CD4-positive, alpha-beta T cell (primary cell): ENCODE results near the gene ZDHHC8. TPM values are rescaled to one million over a fixed set of nuclear protein-coding genes. Genes with fewer than 3 reads are reported as not detected.

Experiments used
- ATAC-seq: fragments of 200-7000 bp; cut with Tn5 transposase; one replicate; pipeline ENCODE4 v1.10.0; 2022; ENCODE audit warnings: mild to moderate bottlenecking; ENCODE audit not compliant: poor library complexity
- CTCF ChIA-PET: fragments of 350-600 bp; sonication (Branson Sonifier 250); formaldehyde crosslinking; loops from one replicate; lab custom pipeline; 2021; ENCODE audit warnings: antibody characterized with exemption, inconsistent platforms; lab: Charles Lee
- POLR2A ChIA-PET: fragments of 350-600 bp; sonication (Branson Sonifier 250); formaldehyde crosslinking; loops from one replicate; lab custom pipeline; 2021; ENCODE audit warnings: antibody characterized with exemption, inconsistent platforms; lab: Charles Lee
- DNase-seq, 14 experiments: peaks; one replicate each; pipeline ENCODE4 v3.0.0-alpha.2; 2013 to 2020; ENCODE audit warnings: mixed read lengths in 2 of 14
- H3K27ac ChIP-seq, 2 donors: one replicate each; pipeline versions ENCODE4 v1.5.1 to v1.7.0; 2013; ENCODE audit warnings: low read length in 2 of 2, low read depth in 1 of 2, mild to moderate bottlenecking in 1 of 2
- H3K27me3 ChIP-seq, 2 experiments: 1 replicate in 1 of 2; 2 replicates in 1 of 2; pipeline versions ENCODE4 v1.6.1 to v1.7.0; 2013; ENCODE audit warnings: low read length in 2 of 2, control low read depth in 1 of 2, mild to moderate bottlenecking in 1 of 2, moderate library complexity in 1 of 2; ENCODE audit not compliant: insufficient read depth in 2 of 2, control insufficient read depth in 1 of 2
- H3K36me3 ChIP-seq: one replicate; pipeline ENCODE4 v1.6.1; 2013; ENCODE audit warnings: low read length, control low read depth; ENCODE audit not compliant: insufficient read depth
- H3K4me1 ChIP-seq: one replicate; pipeline ENCODE4 v1.6.1; 2013; ENCODE audit warnings: low read length, control low read depth; ENCODE audit not compliant: insufficient read depth
- H3K4me3 ChIP-seq: one replicate; pipeline ENCODE4 v1.5.1; 2013; ENCODE audit warnings: mild to moderate bottlenecking, low read length, moderate library complexity
- H3K9me3 ChIP-seq, 2 experiments: 1 replicate in 1 of 2; 2 replicates in 1 of 2; pipeline versions ENCODE4 v1.6.1 to v1.7.0; 2013; ENCODE audit warnings: low read length in 2 of 2, mild to moderate bottlenecking in 2 of 2, control low read depth in 1 of 2, moderate library complexity in 1 of 2; ENCODE audit not compliant: control insufficient read depth in 1 of 2, insufficient read depth in 1 of 2
- H3K27ac Mint-ChIP-seq: one replicate; pipeline ENCODE4 v1.8.0; 2020; ENCODE audit warnings: mixed read lengths
- H3K27me3 Mint-ChIP-seq: one replicate; pipeline ENCODE4 v1.8.0; 2021; ENCODE audit warnings: mixed read lengths
- H3K36me3 Mint-ChIP-seq: one replicate; pipeline ENCODE4 v1.8.0; 2021; ENCODE audit warnings: low read depth, mixed read lengths
- H3K4me1 Mint-ChIP-seq: one replicate; pipeline ENCODE4 v1.8.0; 2021; ENCODE audit warnings: low read depth, mixed read lengths
- H3K4me3 Mint-ChIP-seq: one replicate; pipeline ENCODE4 v1.8.0; 2020; ENCODE audit warnings: mild to moderate bottlenecking, mixed read lengths
- H3K9me3 Mint-ChIP-seq: one replicate; pipeline ENCODE4 v1.8.0; 2020; ENCODE audit warnings: mixed read lengths
- CTCF ChIP-seq: fragments of 200-600 bp; IDR thresholded peaks from one replicate; pipeline ENCODE4 v1.8.0; 2022; ENCODE audit warnings: antibody characterized with exemption, mild to moderate bottlenecking
- intact Hi-C, 2 experiments: fragments of 100-400 bp; cut with DNase I in 1 of 2; cut with micrococcal nuclease in 1 of 2; formaldehyde crosslinking; loops; one replicate each; pipeline versions ENCODE4 v1.15.1 to v1.9.0; 2023 to 2025; cut with DNase I, micrococcal nuclease
- total RNA-seq, 174 experiments: library from RNA in 2 of 174; stranded (reverse) in 2 of 174; gene quantifications; one replicate each; pipeline ENCODE4 v1.2.3 and lab custom pipeline; 2021 to 2026

The ZDHHC8 gene
- total RNA-seq, 2 experiments from 2014 or later = 44.9 to 49.3 TPM

- no peak overlapping the region for H3K27ac ChIP-seq
- H3K27me3 ChIP-seq = no peaks in the 10 kb centered on the region
- intact Hi-C loops = no loop called here
- no peak overlapping the region for H3K4me3 ChIP-seq
- no peaks in the 10 kb centered on the region for H3K9me3 ChIP-seq
- DNase-seq (no peak), ATAC-seq (no peak)
- POLR2A ChIA-PET = no interaction called here
- no peak for TF ChIP-seq CTCF
- H3K36me3 ChIP-seq = peaks cover 10% of the 10 kb centered on the region
- H3K4me3 Mint-ChIP-seq = no peak overlapping the region
- H3K9me3 Mint-ChIP-seq = no peaks in the 10 kb centered on the region
- H3K27ac Mint-ChIP-seq = no peak overlapping the region
- peaks cover 3% of the 10 kb centered on the region for H3K36me3 Mint-ChIP-seq
- H3K4me1 Mint-ChIP-seq = no peaks in the 10 kb centered on the region
- peaks cover 1% of the 10 kb centered on the region for H3K4me1 ChIP-seq
- CTCF ChIA-PET = no interaction called here
- no peaks in the 10 kb centered on the region for H3K27me3 Mint-ChIP-seq
Observed at GRCh38 chr22:20143883-20144665, 12.5 kb downstream of the ZDHHC8 start.

- no peak for TF ChIP-seq CTCF
- Histone ChIP-seq H3K27ac (no peak overlapping the region), H3K36me3 (peaks cover 3% of the 10 kb centered on the region), H3K9me3 (no peaks in the 10 kb centered on the region), H3K4me1 (no peaks in the 10 kb centered on the region), H3K4me3 (no peak overlapping the region), H3K27me3 (no peaks in the 10 kb centered on the region)
- ATAC-seq (no peak), DNase-seq (no peak)
- Mint-ChIP-seq H3K9me3 (no peaks in the 10 kb centered on the region), H3K27ac (no peak overlapping the region), H3K4me1 (no peaks in the 10 kb centered on the region), H3K4me3 (no peak overlapping the region), H3K36me3 (no peaks in the 10 kb centered on the region), H3K27me3 (no peaks in the 10 kb centered on the region)
- intact Hi-C loops = no loop called here
- ChIA-PET POLR2A (no interaction called here), CTCF (no interaction called here)
Observed at GRCh38 chr22:20145206-20145831, 13.7 kb downstream of the ZDHHC8 start.

GRCh38 chr22:20145832-20146223 lies 14.2 kb downstream of the ZDHHC8 start:
- Histone ChIP-seq H3K27ac (no peak overlapping the region), H3K27me3 (no peaks in the 10 kb centered on the region), H3K4me3 (no peak overlapping the region), H3K36me3 (peaks cover 3% of the 10 kb centered on the region), H3K4me1 (no peaks in the 10 kb centered on the region), H3K9me3 (no peaks in the 10 kb centered on the region)
- ATAC-seq (no peak), DNase-seq (no peak)
- ChIA-PET POLR2A (no interaction called here), CTCF (no interaction called here)
- Mint-ChIP-seq H3K4me1 (no peaks in the 10 kb centered on the region), H3K36me3 (no peaks in the 10 kb centered on the region), H3K4me3 (no peak overlapping the region), H3K9me3 (no peaks in the 10 kb centered on the region), H3K27ac (no peak overlapping the region), H3K27me3 (no peaks in the 10 kb centered on the region)
- TF ChIP-seq CTCF = no peak
- intact Hi-C loops = no loop called here
